ENCODE measurements around the gene PSMD6. TPM values are rescaled to one million over a fixed set of nuclear protein-coding genes. Genes with fewer than 3 reads are reported as not detected.
A peak's percentile ranks its signal among the peaks of the same experiment; 100 is the strongest.

PSMD6 gene
- total and polyA plus RNA-seq, 5 donors from 2014 or later, result 86.7 to 139 (median 124) TPM

- peaks cover 9 to 46% (median 18%) of the 10 kb centered on the region in 4 donors for H3K4me1 Mint-ChIP-seq
- peak overlapping the region; percentile 41 for H3K27ac ChIP-seq (ENCODE audit: insufficient read depth, low read length, poor library complexity, severe bottlenecking)
- H3K9me3 Mint-ChIP-seq, result no peaks in the 10 kb centered on the region
These were observed 31.6 kb downstream of the PSMD6 start for GRCh38 chr3:63991666-63992065.

GRCh38 chr3:63990733-63991132, 32.6 kb downstream of the PSMD6 start:
- Mint-ChIP-seq H3K27ac (peak overlapping the region in 2 of 3 donors; percentile 22 to 49), H3K36me3 (peaks cover 72% of the 10 kb centered on the region), H3K27me3 (no peaks in the 10 kb centered on the region), H3K4me3 (peak overlapping the region in 1 of 4 donors; percentile 21), H3K4me1 (peaks cover 18 to 42% (median 21%) of the 10 kb centered on the region in 4 donors), H3K9me3 (no peaks in the 10 kb centered on the region)
- ATAC-seq (ENCODE audit: low read depth in 2 of 2), result no peak
- no peaks in the 10 kb centered on the region for H3K27me3 ChIP-seq (ENCODE audit: control insufficient read depth, insufficient read depth, low read length)
- H3K36me3 ChIP-seq (ENCODE audit: control insufficient read depth, insufficient read depth, low read length), result peaks cover 98% of the 10 kb centered on the region
- H3K27ac ChIP-seq (ENCODE audit: insufficient read depth, low read length, poor library complexity, severe bottlenecking), result no peak overlapping the region
- DNase-seq, result no peak
- no peaks in the 10 kb centered on the region for H3K4me1 ChIP-seq (ENCODE audit: control insufficient read depth, insufficient read depth, low read length, poor library complexity, severe bottlenecking)
- H3K9me3 ChIP-seq (ENCODE audit: control insufficient read depth in 2 of 2, low read length in 2 of 2), result no peaks in the 10 kb centered on the region
- no peak overlapping the region for H3K4me3 ChIP-seq (ENCODE audit: low read depth, low read length)

More at GRCh38 chr3:63991666-63992065, 31.6 kb downstream of the PSMD6 start:
- no peak overlapping the region for H3K4me3 ChIP-seq (ENCODE audit: low read depth, low read length)
- peaks cover 98% of the 10 kb centered on the region for H3K36me3 ChIP-seq (ENCODE audit: control insufficient read depth, insufficient read depth, low read length)
- Mint-ChIP-seq H3K27ac (peak overlapping the region; percentile 73 to 86 (median 75)), H3K36me3 (peaks cover 74% of the 10 kb centered on the region), H3K27me3 (no peaks in the 10 kb centered on the region), H3K4me3 (no peak overlapping the region)
- no peaks in the 10 kb centered on the region for H3K4me1 ChIP-seq (ENCODE audit: control insufficient read depth, insufficient read depth, low read length, poor library complexity, severe bottlenecking)
- no peaks in the 10 kb centered on the region for H3K27me3 ChIP-seq (ENCODE audit: control insufficient read depth, insufficient read depth, low read length)
- ATAC-seq (ENCODE audit: low read depth in 2 of 2) (no peak), DNase-seq (no peak)
- H3K9me3 ChIP-seq (ENCODE audit: control insufficient read depth in 2 of 2, low read length in 2 of 2), result no peaks in the 10 kb centered on the region

GRCh38 chr3:63990204-63990603, 33.1 kb downstream of the PSMD6 start:
- H3K9me3 Mint-ChIP-seq, result no peaks in the 10 kb centered on the region
- no peaks in the 10 kb centered on the region for H3K9me3 ChIP-seq (ENCODE audit: control insufficient read depth in 2 of 2, low read length in 2 of 2)
- H3K27ac Mint-ChIP-seq, result peak overlapping the region in 1 of 3 donors; percentile 27
- H3K4me1 ChIP-seq (ENCODE audit: control insufficient read depth, insufficient read depth, low read length, poor library complexity, severe bottlenecking), result no peaks in the 10 kb centered on the region
- ATAC-seq (ENCODE audit: low read depth in 2 of 2) (no peak), DNase-seq (no peak)
- H3K4me3 Mint-ChIP-seq, result no peak overlapping the region
- H3K4me3 ChIP-seq (ENCODE audit: low read depth, low read length), result no peak overlapping the region
- no peaks in the 10 kb centered on the region for H3K27me3 Mint-ChIP-seq
- H3K27ac ChIP-seq (ENCODE audit: insufficient read depth, low read length, poor library complexity, severe bottlenecking), result no peak overlapping the region
- H3K36me3 Mint-ChIP-seq, result peaks cover 71% of the 10 kb centered on the region
- H3K27me3 ChIP-seq (ENCODE audit: control insufficient read depth, insufficient read depth, low read length), result no peaks in the 10 kb centered on the region
- H3K4me1 Mint-ChIP-seq, result peaks cover 23 to 42% (median 26%) of the 10 kb centered on the region in 4 donors
- H3K36me3 ChIP-seq (ENCODE audit: control insufficient read depth, insufficient read depth, low read length), result peaks cover 98% of the 10 kb centered on the region

- Histone ChIP-seq H3K27ac (ENCODE audit: insufficient read depth, low read length, poor library complexity, severe bottlenecking) (no peak overlapping the region), H3K27me3 (ENCODE audit: control insufficient read depth, insufficient read depth, low read length) (no peaks in the 10 kb centered on the region), H3K4me1 (ENCODE audit: control insufficient read depth, insufficient read depth, low read length, poor library complexity, severe bottlenecking) (no peaks in the 10 kb centered on the region), H3K9me3 (ENCODE audit: control insufficient read depth in 2 of 2, low read length in 2 of 2) (no peaks in the 10 kb centered on the region), H3K36me3 (ENCODE audit: control insufficient read depth, insufficient read depth, low read length) (peaks cover 99% of the 10 kb centered on the region), H3K4me3 (ENCODE audit: low read depth, low read length) (no peak overlapping the region)
- Mint-ChIP-seq H3K4me3 (no peak overlapping the region), H3K36me3 (peaks cover 70% of the 10 kb centered on the region), H3K27ac (peak overlapping the region; percentile 28 to 77 (median 70)), H3K9me3 (no peaks in the 10 kb centered on the region), H3K4me1 (peaks cover 29 to 44% (median 33%) of the 10 kb centered on the region in 4 donors), H3K27me3 (no peaks in the 10 kb centered on the region)
- ATAC-seq (ENCODE audit: low read depth in 2 of 2) (no peak), DNase-seq (no peak)
These were observed 34.4 kb downstream of the PSMD6 start for GRCh38 chr3:63988943-63989342.

- H3K4me1 Mint-ChIP-seq, result peaks cover 30 to 46% (median 37%) of the 10 kb centered on the region in 4 donors
These were observed 36.5 kb downstream of the PSMD6 start for GRCh38 chr3:63986831-63987230.

GRCh38 chr3:63986146-63986545, 37.1 kb downstream of the PSMD6 start:
- peak overlapping the region in 2 of 3 donors; percentile 73 to 78 for H3K27ac Mint-ChIP-seq
- Histone ChIP-seq H3K4me1 (ENCODE audit: control insufficient read depth, insufficient read depth, low read length, poor library complexity, severe bottlenecking) (peaks cover 8% of the 10 kb centered on the region), H3K4me3 (ENCODE audit: low read depth, low read length) (no peak overlapping the region), H3K9me3 (ENCODE audit: control insufficient read depth in 2 of 2, low read length in 2 of 2) (no peaks in the 10 kb centered on the region), H3K36me3 (ENCODE audit: control insufficient read depth, insufficient read depth, low read length) (peaks cover 99% of the 10 kb centered on the region), H3K27me3 (ENCODE audit: control insufficient read depth, insufficient read depth, low read length) (no peaks in the 10 kb centered on the region), H3K27ac (ENCODE audit: insufficient read depth, low read length, poor library complexity, severe bottlenecking) (no peak overlapping the region)
- H3K4me3 Mint-ChIP-seq, result peak overlapping the region in 1 of 4 donors; percentile 23
- no peaks in the 10 kb centered on the region for H3K9me3 Mint-ChIP-seq
- DNase-seq (no peak), ATAC-seq (ENCODE audit: low read depth in 2 of 2) (no peak)
- peaks cover 65% of the 10 kb centered on the region for H3K36me3 Mint-ChIP-seq
- H3K4me1 Mint-ChIP-seq, result peaks cover 31 to 50% (median 37%) of the 10 kb centered on the region in 4 donors
- H3K27me3 Mint-ChIP-seq, result no peaks in the 10 kb centered on the region

More at GRCh38 chr3:63986831-63987230, 36.5 kb downstream of the PSMD6 start:
- Mint-ChIP-seq H3K27ac (peak overlapping the region in 2 of 3 donors; percentile 27 to 31), H3K4me3 (no peak overlapping the region), H3K9me3 (no peaks in the 10 kb centered on the region), H3K27me3 (no peaks in the 10 kb centered on the region), H3K36me3 (peaks cover 69% of the 10 kb centered on the region)
- Histone ChIP-seq H3K27me3 (ENCODE audit: control insufficient read depth, insufficient read depth, low read length) (no peaks in the 10 kb centered on the region), H3K9me3 (ENCODE audit: control insufficient read depth in 2 of 2, low read length in 2 of 2) (no peaks in the 10 kb centered on the region), H3K4me1 (ENCODE audit: control insufficient read depth, insufficient read depth, low read length, poor library complexity, severe bottlenecking) (peaks cover 8% of the 10 kb centered on the region), H3K27ac (ENCODE audit: insufficient read depth, low read length, poor library complexity, severe bottlenecking) (no peak overlapping the region), H3K36me3 (ENCODE audit: control insufficient read depth, insufficient read depth, low read length) (peaks cover 99% of the 10 kb centered on the region), H3K4me3 (ENCODE audit: low read depth, low read length) (no peak overlapping the region)
- DNase-seq, result no peak
- no peak for ATAC-seq (ENCODE audit: low read depth in 2 of 2)

GRCh38 chr3:63984391-63984790, 38.9 kb downstream of the PSMD6 start:
- H3K4me3 Mint-ChIP-seq, result peak overlapping the region in 2 of 4 donors; percentile 47 to 53
- ATAC-seq (ENCODE audit: low read depth in 2 of 2) (no peak), DNase-seq (no peak)
- no peaks in the 10 kb centered on the region for H3K9me3 ChIP-seq (ENCODE audit: control insufficient read depth in 2 of 2, low read length in 2 of 2)
- no peak overlapping the region for H3K27ac ChIP-seq (ENCODE audit: insufficient read depth, low read length, poor library complexity, severe bottlenecking)
- peaks cover 94% of the 10 kb centered on the region for H3K36me3 ChIP-seq (ENCODE audit: control insufficient read depth, insufficient read depth, low read length)
- no peaks in the 10 kb centered on the region for H3K27me3 ChIP-seq (ENCODE audit: control insufficient read depth, insufficient read depth, low read length)
- H3K4me3 ChIP-seq (ENCODE audit: low read depth, low read length), result no peak overlapping the region
- H3K9me3 Mint-ChIP-seq, result no peaks in the 10 kb centered on the region
- H3K27ac Mint-ChIP-seq, result peak overlapping the region; percentile 23 to 92 (median 79)
- peaks cover 64% of the 10 kb centered on the region for H3K36me3 Mint-ChIP-seq
- peaks cover 36 to 63% (median 48%) of the 10 kb centered on the region in 4 donors for H3K4me1 Mint-ChIP-seq
- no peaks in the 10 kb centered on the region for H3K27me3 Mint-ChIP-seq
- H3K4me1 ChIP-seq (ENCODE audit: control insufficient read depth, insufficient read depth, low read length, poor library complexity, severe bottlenecking), result peaks cover 21% of the 10 kb centered on the region

GRCh38 chr3:63981980-63982379, 41.3 kb downstream of the PSMD6 start:
- Histone ChIP-seq H3K4me1 (ENCODE audit: control insufficient read depth, insufficient read depth, low read length, poor library complexity, severe bottlenecking) (peaks cover 45% of the 10 kb centered on the region), H3K27ac (ENCODE audit: insufficient read depth, low read length, poor library complexity, severe bottlenecking) (peak overlapping the region; percentile 34), H3K36me3 (ENCODE audit: control insufficient read depth, insufficient read depth, low read length) (peaks cover 69% of the 10 kb centered on the region), H3K4me3 (ENCODE audit: low read depth, low read length) (no peak overlapping the region), H3K9me3 (ENCODE audit: control insufficient read depth in 2 of 2, low read length in 2 of 2) (no peaks in the 10 kb centered on the region), H3K27me3 (ENCODE audit: control insufficient read depth, insufficient read depth, low read length) (no peaks in the 10 kb centered on the region)
- H3K4me1 Mint-ChIP-seq, result peaks cover 46 to 83% (median 65%) of the 10 kb centered on the region in 4 donors
- H3K4me3 Mint-ChIP-seq, result peak overlapping the region in 3 of 4 donors; percentile 17 to 61 (median 22)
- ATAC-seq (ENCODE audit: low read depth in 2 of 2) (no peak), DNase-seq (no peak)
- peaks cover 46% of the 10 kb centered on the region for H3K36me3 Mint-ChIP-seq
- H3K27ac Mint-ChIP-seq, result peak overlapping the region in 2 of 3 donors; percentile 63 to 84
- H3K27me3 Mint-ChIP-seq, result no peaks in the 10 kb centered on the region
- no peaks in the 10 kb centered on the region for H3K9me3 Mint-ChIP-seq

Data from CD4-positive, CD25-positive, alpha-beta regulatory T cell (primary cell).